HG03432 (cell line): ENCODE measurements around the gene DES.
"Not testable (repeated sequence)": the region's sequence is repeated elsewhere in the genome, so short reads cannot be mapped to it uniquely, and the experiment has no call there.

Source experiments
- ATAC-seq: cut with Tn5 transposase; IDR thresholded peaks from one replicate; pipeline ENCODE4 v1.9.1; 2021; ENCODE audit warnings: mild to moderate bottlenecking, moderate library complexity; ENCODE audit not compliant: unreplicated experiment

The DES gene

GRCh38 chr2:219418155-219419011, at the start of gene DES:
Gene DES, plus strand, starts transcription at chr2:219418377. Its CDS starts 86 bp downstream, at chr2:219418463.
- ATAC-seq, result no peak

- ATAC-seq, result no peak
These were observed 49.4 kb upstream of the DES start for GRCh38 chr2:219368690-219369191.

GRCh38 chr2:219369447-219369861, 48.7 kb upstream of the DES start:
- ATAC-seq, result no peak

GRCh38 chr2:219378163-219378851, 39.9 kb upstream of the DES start:
- ATAC-seq, result no peak

- ATAC-seq, result no peak
These were observed 37.3 kb upstream of the DES start for GRCh38 chr2:219380926-219381325.

GRCh38 chr2:219381448-219381847, 36.7 kb upstream of the DES start:
- no peak for ATAC-seq

GRCh38 chr2:219384083-219384713, 34.0 kb upstream of the DES start:
- ATAC-seq, result no peak

- no peak for ATAC-seq
These were observed 33.3 kb upstream of the DES start for GRCh38 chr2:219384859-219385258.

- ATAC-seq, result no peak
These were observed 32.1 kb upstream of the DES start for GRCh38 chr2:219385958-219386520.

GRCh38 chr2:219386532-219387280, 31.5 kb upstream of the DES start:
- ATAC-seq, result no peak

- peak; percentile 68 for ATAC-seq
These were observed 30.7 kb upstream of the DES start, which contains the start of gene DNPEP for GRCh38 chr2:219387306-219388120. Gene DNPEP, minus strand, starts transcription at chr2:219387912. Its CDS starts 118 bp downstream, at chr2:219387794.

GRCh38 chr2:219388121-219388906, 29.9 kb upstream of the DES start:
- peak; percentile 85 for ATAC-seq

- no peak for ATAC-seq
These were observed 29.3 kb upstream of the DES start for GRCh38 chr2:219388907-219389156.

- ATAC-seq, result no peak
These were observed 25.4 kb upstream of the DES start for GRCh38 chr2:219392754-219393153.

GRCh38 chr2:219395056-219395455, 23.1 kb upstream of the DES start:
- ATAC-seq, result not testable (repeated sequence)

- no peak for ATAC-seq
These were observed 22.6 kb upstream of the DES start for GRCh38 chr2:219395609-219396008.

GRCh38 chr2:219396863-219397457, 21.2 kb upstream of the DES start:
- no peak for ATAC-seq

GRCh38 chr2:219398721-219399363, 19.3 kb upstream of the DES start:
- ATAC-seq, result no peak
